ENCODE measurements around the gene ABCG5. TPM values are rescaled to one million over a fixed set of nuclear protein-coding genes. Genes with fewer than 3 reads are reported as not detected.

ABCG5 gene
- polyA plus RNA-seq, 1 donor (not counting 4 experiments of a cell fraction or from before 2014, with no cell fraction given) = not detected

- H3K9me1 ChIP-seq (ENCODE audit: control insufficient read depth, extremely low read depth, insufficient read depth, low read length) = peaks cover 3% of the 10 kb centered on the region
- dilution Hi-C loops (cut with MboI; ENCODE audit: extremely low pct_ligation_motif_present, low sequenced_read_pairs) = no loop called here
- no peak for FAIRE-seq
These were observed 46.5 kb upstream of the ABCG5 start for GRCh38 chr2:43885132-43885632.

GRCh38 chr2:43884689-43885088 lies 46.0 kb upstream of the ABCG5 start:
- Histone ChIP-seq H3K27ac (ENCODE audit: control insufficient read depth, insufficient read depth, low read length) (no peak overlapping the region), H3K4me1 (ENCODE audit: control insufficient read depth, extremely low read depth, insufficient read depth, low read length) (no peaks in the 10 kb centered on the region), H3K9ac (ENCODE audit: control insufficient read depth, extremely low read depth, insufficient read depth, low read length) (no peak overlapping the region), H3K4me3 (ENCODE audit: control insufficient read depth in 2 of 3, extremely low read depth in 1 of 3, insufficient read depth in 2 of 3, low read depth in 1 of 3, low read length in 3 of 3) (no peak overlapping the region), H3K9me1 (ENCODE audit: control insufficient read depth, extremely low read depth, insufficient read depth, low read length) (peaks cover 3% of the 10 kb centered on the region), H4K20me1 (ENCODE audit: control insufficient read depth, extremely low read depth, insufficient read depth, low read length) (no peaks in the 10 kb centered on the region), H3K9me3 (ENCODE audit: control insufficient read depth, low read depth, low read length) (no peaks in the 10 kb centered on the region), H2AFZ (ENCODE audit: control insufficient read depth, low read length) (no peak overlapping the region), H3K4me2 (ENCODE audit: control insufficient read depth, extremely low read depth, insufficient read depth, low read depth, low read length) (no peak overlapping the region), H3K36me3 (ENCODE audit: control insufficient read depth in 2 of 2, extremely low read depth in 1 of 2, insufficient read depth in 2 of 2, low read length in 2 of 2) (peaks cover 11 to 14% of the 10 kb centered on the region in 2 experiments), H3K79me2 (ENCODE audit: control insufficient read depth, insufficient read depth, low read length) (no peaks in the 10 kb centered on the region), H3K27me3 (ENCODE audit: control insufficient read depth, extremely low read depth, insufficient read depth, low read length) (no peaks in the 10 kb centered on the region)
- DNase-seq (ENCODE audit: low read depth, low spot score) (no peak), FAIRE-seq (no peak)
- dilution Hi-C loops (cut with MboI; ENCODE audit: extremely low pct_ligation_motif_present, low sequenced_read_pairs) = no loop called here
- no peak for TF ChIP-seq CTCF (optimal IDR thresholded peaks at IDR 0.05 in 1 of 3, IDR thresholded peaks at IDR 0.05 in 1 of 3, conservative IDR thresholded peaks at IDR 0.05 in 1 of 3; ENCODE audit: extremely low read depth in 1 of 3, insufficient read depth in 2 of 3, low read length in 3 of 3)
- TF ChIP-seq EZH2 (IDR thresholded peaks at IDR 0.05; ENCODE audit: low read length) = no peak

More at GRCh38 chr2:43885132-43885632, 46.5 kb upstream of the ABCG5 start:
- Histone ChIP-seq H3K9me3 (ENCODE audit: control insufficient read depth, low read depth, low read length) (no peaks in the 10 kb centered on the region), H3K36me3 (ENCODE audit: control insufficient read depth in 2 of 2, extremely low read depth in 1 of 2, insufficient read depth in 2 of 2, low read length in 2 of 2) (peaks cover 11 to 14% of the 10 kb centered on the region in 2 experiments), H3K9ac (ENCODE audit: control insufficient read depth, extremely low read depth, insufficient read depth, low read length) (no peak overlapping the region), H3K4me1 (ENCODE audit: control insufficient read depth, extremely low read depth, insufficient read depth, low read length) (no peaks in the 10 kb centered on the region), H4K20me1 (ENCODE audit: control insufficient read depth, extremely low read depth, insufficient read depth, low read length) (no peaks in the 10 kb centered on the region), H3K4me3 (ENCODE audit: control insufficient read depth in 2 of 3, extremely low read depth in 1 of 3, insufficient read depth in 2 of 3, low read depth in 1 of 3, low read length in 3 of 3) (no peak overlapping the region), H3K27ac (ENCODE audit: control insufficient read depth, insufficient read depth, low read length) (no peak overlapping the region), H3K79me2 (ENCODE audit: control insufficient read depth, insufficient read depth, low read length) (no peaks in the 10 kb centered on the region), H2AFZ (ENCODE audit: control insufficient read depth, low read length) (no peak overlapping the region), H3K27me3 (ENCODE audit: control insufficient read depth, extremely low read depth, insufficient read depth, low read length) (no peaks in the 10 kb centered on the region), H3K4me2 (ENCODE audit: control insufficient read depth, extremely low read depth, insufficient read depth, low read depth, low read length) (no peak overlapping the region)
- DNase-seq (ENCODE audit: low read depth, low spot score) = no peak
- TF ChIP-seq EZH2 (IDR thresholded peaks at IDR 0.05; ENCODE audit: low read length) = no peak
- no peak for TF ChIP-seq CTCF (optimal IDR thresholded peaks at IDR 0.05 in 1 of 3, IDR thresholded peaks at IDR 0.05 in 1 of 3, conservative IDR thresholded peaks at IDR 0.05 in 1 of 3; ENCODE audit: extremely low read depth in 1 of 3, insufficient read depth in 2 of 3, low read length in 3 of 3)
